ENCODE measurements around the gene MACROH2A1.

The MACROH2A1 gene

DNA sequence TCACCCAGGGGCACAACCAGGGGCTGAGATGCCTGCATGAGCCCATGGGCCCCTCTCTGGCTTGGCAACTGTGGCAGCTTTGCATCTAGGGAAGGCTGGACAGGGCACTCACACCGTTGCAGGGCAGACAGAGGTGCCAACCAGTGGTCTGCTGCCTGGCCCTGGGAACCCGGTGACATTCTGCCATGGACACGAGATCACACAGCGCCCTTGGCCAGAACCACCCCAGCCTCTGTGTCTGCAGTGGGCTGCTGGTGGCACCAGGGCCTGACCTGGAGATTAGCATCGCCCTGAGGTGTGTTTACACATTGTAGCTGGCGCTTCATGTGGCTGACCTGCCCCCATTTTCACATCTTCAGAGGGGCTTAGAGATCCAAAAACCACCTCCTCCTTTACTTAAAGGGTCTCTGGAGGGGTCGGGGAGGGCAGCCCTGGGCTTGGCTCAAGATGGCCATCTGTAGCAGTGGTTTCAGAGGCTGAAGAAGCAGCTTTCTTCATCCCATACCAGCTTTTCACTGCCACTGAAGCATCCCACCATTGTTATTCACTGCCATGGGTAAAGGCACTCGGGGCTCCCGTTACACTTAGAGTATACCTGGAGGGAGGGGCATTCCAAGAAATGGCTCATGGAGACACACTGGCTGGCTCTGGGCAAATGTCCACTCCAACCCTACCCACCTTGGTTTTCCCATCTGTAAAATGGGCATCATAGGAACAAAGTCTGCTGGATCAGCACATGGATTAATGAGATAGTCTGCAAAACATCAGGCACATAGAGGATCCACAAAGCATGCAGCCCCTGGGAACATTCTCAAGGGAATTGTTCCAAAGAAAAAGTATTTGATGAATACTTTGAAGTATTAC, 36.7 kb upstream of the MACROH2A1 start:
- peak; percentile 80 for DNase-seq (ENCODE audit: low spot score)

GRCh38 chr5:135434591-135435466, 35.8 kb upstream of the MACROH2A1 start:
- peak; percentile 85 for DNase-seq (ENCODE audit: low spot score)

GRCh38 chr5:135433681-135434426, 34.8 kb upstream of the MACROH2A1 start:
- DNase-seq (ENCODE audit: low spot score): peak; percentile 90

GRCh38 chr5:135432113-135432512, 33.1 kb upstream of the MACROH2A1 start:
- DNase-seq (ENCODE audit: low spot score): no peak

GRCh38 chr5:135430135-135430437, 31.1 kb upstream of the MACROH2A1 start:
- no peak for DNase-seq (ENCODE audit: low spot score)

- DNase-seq (ENCODE audit: low spot score): no peak
Measured at GRCh38 chr5:135429301-135430134, 30.5 kb upstream of the MACROH2A1 start.

GRCh38 chr5:135428586-135428985, 29.6 kb upstream of the MACROH2A1 start:
- DNase-seq (ENCODE audit: low spot score): no peak

DNA sequence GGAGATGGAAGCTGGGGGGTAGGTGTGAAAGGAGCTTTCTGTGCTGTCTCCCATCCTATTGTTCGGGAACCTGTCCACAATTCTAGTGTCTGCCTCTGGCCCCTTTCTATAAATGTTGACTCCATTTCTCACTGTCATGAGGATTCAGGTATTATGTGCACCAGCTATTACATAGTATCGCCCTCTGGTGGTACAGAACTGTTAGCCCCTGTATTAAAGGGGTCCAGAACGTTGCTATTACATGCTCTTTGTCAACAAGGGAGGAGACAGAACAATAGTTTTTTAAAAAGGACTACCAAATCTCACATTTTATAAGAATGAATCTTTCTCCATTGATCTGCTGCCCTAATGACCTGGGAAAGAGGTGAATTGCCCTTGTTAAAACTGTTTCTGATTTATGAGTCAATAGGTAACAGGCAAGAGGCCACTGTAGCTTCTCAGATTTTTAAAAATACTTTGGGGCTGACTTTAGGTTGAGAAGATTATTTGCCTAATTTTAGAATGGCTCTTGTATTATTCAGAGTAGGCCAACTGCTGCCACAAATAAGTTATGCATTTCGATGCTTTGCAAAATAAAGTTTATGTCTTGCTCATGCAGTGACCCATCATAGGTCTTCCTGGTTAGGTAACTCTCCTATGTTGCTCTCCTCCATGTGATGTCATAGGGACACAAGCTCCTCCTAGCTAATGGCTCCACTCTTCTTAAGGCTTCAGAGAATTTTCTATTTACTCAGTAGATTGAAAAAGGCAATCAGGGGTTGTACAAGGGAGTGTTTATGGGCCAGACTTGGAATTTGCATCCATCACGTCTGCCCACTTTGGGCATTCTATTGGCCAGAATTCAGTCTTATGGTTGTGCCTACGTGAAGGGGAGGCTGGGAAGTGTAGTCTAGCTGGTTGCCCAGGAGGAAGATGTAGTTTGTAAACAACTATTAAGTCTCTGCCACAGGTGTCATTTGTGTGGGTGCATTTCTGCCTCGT, 27.4 kb upstream of the MACROH2A1 start:
- DNase-seq (ENCODE audit: low spot score): peak; percentile 69

- no peak for DNase-seq (ENCODE audit: low spot score)
Measured at GRCh38 chr5:135425641-135426040, 26.6 kb upstream of the MACROH2A1 start.

DNA sequence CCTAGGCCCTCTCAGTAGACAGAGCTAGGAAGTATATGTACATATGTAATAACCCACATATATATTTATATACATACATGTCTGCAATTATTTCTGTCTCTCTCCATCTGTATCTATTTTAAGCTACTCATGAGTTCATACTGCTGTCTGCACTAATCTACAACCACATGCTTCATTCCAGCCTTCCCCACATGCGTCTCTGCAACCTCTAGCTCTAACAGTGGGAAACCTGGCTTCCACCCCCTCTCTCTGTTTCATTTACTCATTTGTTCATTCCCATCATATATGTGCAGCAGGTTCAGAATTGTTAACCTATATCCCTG, 24.8 kb upstream of the MACROH2A1 start:
- DNase-seq (ENCODE audit: low spot score): no peak

- DNase-seq (ENCODE audit: low spot score): no peak
Measured at GRCh38 chr5:135423146-135423845, 24.3 kb upstream of the MACROH2A1 start.

DNA sequence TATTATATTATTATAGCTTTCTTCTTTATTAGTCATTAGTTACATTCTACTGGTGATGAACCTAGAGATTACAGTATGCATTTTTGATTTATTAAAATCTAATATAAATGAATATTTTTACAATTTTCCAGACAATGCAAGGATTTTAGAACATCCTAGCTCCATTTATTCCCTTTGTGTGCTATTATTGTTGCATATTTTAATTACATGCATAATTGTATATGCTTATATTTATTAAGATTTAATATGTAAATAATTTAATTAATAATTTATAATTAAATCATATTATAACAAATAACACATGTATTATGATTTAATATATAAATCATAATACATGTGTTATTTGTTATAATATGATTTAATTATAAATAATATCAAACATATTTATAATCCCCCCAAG, 23.4 kb upstream of the MACROH2A1 start:
- no peak for DNase-seq (ENCODE audit: low spot score)

DNA sequence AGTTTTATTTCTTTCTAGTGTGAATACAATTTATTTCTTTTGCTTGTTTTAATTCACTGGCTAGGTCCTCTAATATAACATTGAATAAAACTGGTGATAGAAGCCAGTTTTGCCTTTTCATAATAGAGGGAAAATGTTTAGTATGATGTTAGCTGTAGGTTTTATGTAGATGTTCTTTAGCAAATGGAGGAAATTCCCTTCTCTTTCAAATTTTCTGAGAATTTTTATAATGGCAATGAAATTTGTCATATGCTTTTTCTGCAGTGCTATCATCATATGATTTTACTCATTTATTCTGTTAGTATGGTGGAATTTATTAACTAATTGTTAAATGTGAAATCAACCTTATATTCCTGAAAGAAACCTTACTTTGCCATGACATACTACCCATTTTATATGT, 18.1 kb upstream of the MACROH2A1 start:
- DNase-seq (ENCODE audit: low spot score): no peak

- DNase-seq (ENCODE audit: low spot score): no peak
Measured at GRCh38 chr5:135405082-135405481, 6.1 kb upstream of the MACROH2A1 start.

DNA sequence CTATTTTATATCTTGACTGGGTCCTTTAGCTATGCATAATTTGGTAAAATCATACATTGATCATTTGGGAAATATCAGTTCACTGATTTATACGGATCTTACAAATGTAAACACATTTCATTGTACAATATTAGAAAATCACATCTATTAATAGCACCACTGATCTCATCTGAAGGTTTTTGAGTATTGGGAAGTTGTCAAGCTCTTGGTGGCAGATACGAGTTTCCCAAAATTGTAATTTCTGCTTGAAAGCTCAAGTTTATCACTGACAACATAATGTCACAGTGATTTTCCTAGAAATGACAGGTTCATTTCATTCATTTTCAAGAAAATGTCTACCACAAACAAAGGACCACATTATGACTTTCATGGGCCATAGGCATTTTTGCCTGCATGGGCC, 3.0 kb upstream of the MACROH2A1 start:
- no peak for DNase-seq (ENCODE audit: low spot score)

DNA sequence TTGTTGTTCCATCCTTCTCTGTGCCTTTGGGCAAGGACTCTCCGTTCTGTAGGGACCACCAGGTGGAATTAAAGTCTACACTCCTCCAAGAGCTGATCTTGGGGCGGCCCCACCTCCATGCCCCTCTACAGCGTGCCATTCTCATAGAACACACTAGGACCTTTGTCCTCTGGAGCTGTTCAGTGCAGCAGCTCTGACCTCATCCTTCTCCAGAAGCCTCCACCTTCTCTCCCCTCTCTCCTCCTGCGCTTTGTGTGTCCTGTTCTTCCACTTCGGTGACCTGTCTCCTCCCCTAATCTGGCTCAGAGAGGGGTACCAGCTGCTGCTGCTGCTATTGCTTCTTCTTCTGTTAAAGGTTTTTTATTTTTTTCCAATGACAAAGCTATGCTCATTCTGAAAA, 1.8 kb upstream of the MACROH2A1 start:
- DNase-seq (ENCODE audit: low spot score): no peak

DNA sequence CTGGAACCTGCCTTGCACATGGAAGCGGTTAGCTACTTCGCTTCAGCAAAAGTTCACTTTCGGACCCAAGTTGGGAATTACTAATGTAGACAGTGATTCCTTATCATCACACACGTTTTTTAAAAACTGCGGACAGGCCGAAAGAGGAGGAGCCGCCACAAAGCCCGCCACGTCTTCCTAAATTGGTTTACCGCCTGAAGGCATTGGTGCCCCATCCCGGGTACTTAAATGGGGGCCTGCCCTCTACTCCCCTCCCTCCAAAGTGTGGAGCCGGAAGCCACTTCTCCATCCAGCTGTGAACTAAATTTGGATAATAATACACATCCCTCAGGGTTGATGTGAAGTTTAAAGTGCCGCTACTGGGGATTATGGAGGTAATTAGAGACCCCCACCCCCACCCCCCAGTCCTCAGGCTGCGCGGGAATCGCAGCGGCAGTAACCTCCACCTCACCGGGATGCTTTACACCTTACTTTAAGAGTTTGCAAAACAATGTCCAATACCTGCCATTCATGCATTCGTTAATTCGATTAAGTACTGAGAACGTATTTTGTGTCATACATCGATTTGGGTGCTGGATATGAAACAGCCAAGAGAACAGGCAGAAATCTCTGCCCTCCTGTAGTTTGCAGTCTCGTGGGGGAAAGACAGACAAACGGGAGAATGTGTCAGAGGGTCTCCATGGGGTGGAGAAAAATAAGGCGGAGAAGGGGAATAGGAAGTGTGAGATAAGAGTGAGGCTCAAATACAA, 937 bp upstream of the MACROH2A1 start:
- no peak for DNase-seq (ENCODE audit: low spot score)

- no peak for DNase-seq (ENCODE audit: low spot score)
Measured at GRCh38 chr5:135398160-135398854, 724 bp downstream of the MACROH2A1 start.

GRCh38 chr5:135397084-135397483, 1.9 kb downstream of the MACROH2A1 start:
- DNase-seq (ENCODE audit: low spot score): no peak

All from cerebellar cortex (tissue), 1 donor.